Heart left ventricle (tissue), 16 donors: ENCODE results near the gene CAMTA1. TPM values are rescaled to one million over a fixed set of nuclear protein-coding genes. Genes with fewer than 3 reads are reported as not detected.

Experiments
- ATAC-seq, 4 donors: fragments of 200-7000 bp; cut with Tn5 transposase; one replicate each; pipeline ENCODE4 v1.9.1; 2020 to 2022; ENCODE audit warnings: moderate library complexity in 4 of 4, mild to moderate bottlenecking in 3 of 4, moderate number of reproducible peaks in 1 of 4
- DNase-seq, 5 donors: peaks; one replicate each; pipeline ENCODE4 v3.0.0-alpha.2; 2020
- H3K27ac ChIP-seq, 12 donors: fragments of 200-600 bp; sonication (generic) in 4 of 12; one replicate each; pipeline versions ENCODE4 v1.5.0 to v1.8.0; 2016 to 2022; ENCODE audit warnings: mild to moderate bottlenecking in 2 of 12
- H3K27me3 ChIP-seq, 9 donors: fragments of 200-600 bp; sonication (generic) in 2 of 9; one replicate each; pipeline versions ENCODE4 v1.5.1 to v1.8.0; 2016 to 2022; ENCODE audit warnings: mild to moderate bottlenecking in 3 of 9
- H3K36me3 ChIP-seq, 9 donors: fragments of 200-600 bp; sonication (generic) in 2 of 9; one replicate each; pipeline versions ENCODE4 v1.5.0 to v1.8.0; 2018 to 2022; ENCODE audit warnings: mild to moderate bottlenecking in 2 of 9
- H3K4me1 ChIP-seq, 12 donors: fragments of 200-600 bp; sonication (generic) in 4 of 12; one replicate each; pipeline versions ENCODE4 v1.5.0 to v1.8.0; 2016 to 2022; ENCODE audit warnings: mild to moderate bottlenecking in 3 of 12
- H3K4me3 ChIP-seq, 12 donors: fragments of 200-600 bp; sonication (generic) in 4 of 12; one replicate each; pipeline versions ENCODE4 v1.5.0 to v1.8.0; 2017 to 2022; ENCODE audit warnings: mild to moderate bottlenecking in 9 of 12, moderate library complexity in 4 of 12
- H3K9me3 ChIP-seq, 12 donors: fragments of 200-600 bp; sonication (generic) in 4 of 12; one replicate each; pipeline versions ENCODE4 v1.5.0 to v1.8.0; 2016 to 2022; ENCODE audit warnings: mild to moderate bottlenecking in 1 of 12
- CTCF ChIP-seq, 12 donors: fragments of 200-600 bp; sonication (generic) in 4 of 12; IDR thresholded peaks; one replicate each; pipeline versions ENCODE4 v1.5.0 to v1.8.0; 2018 to 2022; ENCODE audit warnings: antibody characterized with exemption in 12 of 12, mild to moderate bottlenecking in 5 of 12
- POLR2A ChIP-seq, 2 donors: fragments of 450-650 bp; IDR thresholded peaks; one replicate each; pipeline ENCODE4 v1.6.1; 2017; ENCODE audit warnings: antibody characterized with exemption in 2 of 2, mild to moderate bottlenecking in 2 of 2, moderate library complexity in 2 of 2
- WGBS, 4 donors: extraction: QIAGEN DNeasy Blood & Tissue Kit in 2 of 4; methylation state at CpG; one replicate each; pipeline versions ENCODE4 v1.1.5 to v1.1.7; 2013 to 2018; 5-methylcytosine and 5-hydroxymethylcytosine counted together
- intact Hi-C, 10 donors: fragments of 100-400 bp; cut with DNase I; formaldehyde crosslinking; loops; one replicate each; pipeline versions ENCODE4 v1.11.1 to v1.14.2; 2022
- polyA plus RNA-seq, 2 donors: library from polyadenylated mRNA; stranded (reverse); fragments of 200-250 nt; gene quantifications; one replicate each; pipeline ENCODE4 v1.2.3, GENCODE V29; 2013
- total RNA-seq, 9 donors: library from RNA; depleted of rRNA in 2 of 9; stranded (reverse); fragments of >200 nt in 2 of 9; fragmentation: NEBNext Ultra II Directional in 3 of 9; extraction: Animal tissue kit (Norgen Biotek cat#: 25700) in 3 of 9; gene quantifications; one replicate each; pipeline versions ENCODE4 v1.1.0 to v1.2.4, GENCODE V29; 2016 to 2023
- donor health status: ischemic (EF 13 %, LVEDD 7.1; RV severe dilation, severe dysfunction).
- donor health status: healthy with polysubstance abuse.
- donor health status: DM: no; HTN: yes; CAD: no.
- donor health status: DM: no; HTN: no; CAD: no.
- donor health status: ischemic (EF 25% LVEDD 6.9; RV normal size, moderate dysfunction).
- donor health status: ischemic (EF 25% LVEDD 5.7; RV mildly dilated, moderate dysfunction).
- donor health status: healthy.
- donor health status: DM: yes; HTN: yes; CAD: no.
- donor health status: ischemic (EF 35%, LVEDD 5.7; RV mildly dilated, moderate dysfunction).
- donor health status: nonischemic (EF 11% LVEDD 7.7; RV severe dilation, severe dysfunction).
- donor health status: DM: yes; HTN: yes; CAD: no.
- donor health status: PGD.
- donor health status: ischemic (EF 29% LVEDD 5.4; RV normal size, mild dysfunction).
- donor health status: nonischemic (EF 23%, LVEDD 6.1; RV moderate dilation, normal function).

CAMTA1 gene
- total and polyA plus RNA-seq, 11 donors: 114 to 303 (median 137) TPM

GRCh38 chr1:7095343-7095964, 310.2 kb downstream of the CAMTA1 start:
- peaks cover 0 to 30% (median 5%) of the 10 kb centered on the region in 9 donors for H3K27me3 ChIP-seq
- TF ChIP-seq CTCF (IDR thresholded peaks at IDR 0.05) (no peak), POLR2A (IDR thresholded peaks at IDR 0.05) (no peak)
- no peak overlapping the region for H3K4me3 ChIP-seq
- no peak for ATAC-seq
- no peak for DNase-seq
- no peaks in the 10 kb centered on the region for H3K36me3 ChIP-seq
- no peaks in the 10 kb centered on the region for H3K4me1 ChIP-seq
- WGBS, 4 donors: 80 to 84% (median 82%) methylated on average over 12 of the region's 12 CpGs
- no peak overlapping the region for H3K27ac ChIP-seq
- no peaks in the 10 kb centered on the region for H3K9me3 ChIP-seq
- intact Hi-C loops: no loop called here

GRCh38 chr1:7097938-7098592, 312.8 kb downstream of the CAMTA1 start:
- DNase-seq (no peak), ATAC-seq (no peak)
- intact Hi-C loops: no loop called here
- H3K4me3 ChIP-seq: no peak overlapping the region
- no peaks in the 10 kb centered on the region for H3K4me1 ChIP-seq
- TF ChIP-seq CTCF (IDR thresholded peaks at IDR 0.05): no peak
- peaks cover 0 to 30% (median 5%) of the 10 kb centered on the region in 9 donors for H3K27me3 ChIP-seq
- 82 to 87% (median 84%) methylated on average over 18 to 21 of the region's 21 CpGs for WGBS, 4 donors
- H3K27ac ChIP-seq: no peak overlapping the region
- no peaks in the 10 kb centered on the region for H3K36me3 ChIP-seq
- H3K9me3 ChIP-seq: no peaks in the 10 kb centered on the region

- Histone ChIP-seq H3K9me3 (no peaks in the 10 kb centered on the region), H3K27ac (no peak overlapping the region), H3K36me3 (no peaks in the 10 kb centered on the region), H3K27me3 (peaks cover 0 to 30% (median 5%) of the 10 kb centered on the region in 9 donors), H3K4me1 (no peaks in the 10 kb centered on the region), H3K4me3 (no peak overlapping the region)
- ATAC-seq (no peak), DNase-seq (no peak)
- no peak for TF ChIP-seq CTCF (IDR thresholded peaks at IDR 0.05)
- no peak for TF ChIP-seq POLR2A (IDR thresholded peaks at IDR 0.05)
- intact Hi-C loops: no loop called here
- WGBS, 4 donors: 68 to 85% (median 78%) methylated on average over 7 of the region's 7 CpGs
Measured at GRCh38 chr1:7098641-7099040, 313.4 kb downstream of the CAMTA1 start.

- DNase-seq: no peak
Measured at GRCh38 chr1:7100479-7100878, 315.2 kb downstream of the CAMTA1 start.

More at GRCh38 chr1:7100479-7100878, 315.2 kb downstream of the CAMTA1 start:
- ATAC-seq: no peak
- intact Hi-C loops: no loop called here
- Histone ChIP-seq H3K4me3 (no peak overlapping the region), H3K4me1 (no peaks in the 10 kb centered on the region), H3K36me3 (no peaks in the 10 kb centered on the region), H3K27me3 (peaks cover 0 to 27% (median 3%) of the 10 kb centered on the region in 9 donors), H3K27ac (no peak overlapping the region), H3K9me3 (no peaks in the 10 kb centered on the region)
- TF ChIP-seq POLR2A (IDR thresholded peaks at IDR 0.05) (no peak), CTCF (IDR thresholded peaks at IDR 0.05) (no peak)
- WGBS, 4 donors: 82 to 89% (median 85%) methylated on average over 8 of the region's 8 CpGs
